ENCODE results near the gene ARHGAP28. TPM values are rescaled to one million over a fixed set of nuclear protein-coding genes. Genes with fewer than 3 reads are reported as not detected.

Gene ARHGAP28
- total RNA-seq, 1 donor from 2014 or later = 161 TPM

- H3K9me3 Mint-ChIP-seq = no peaks in the 10 kb centered on the region
- H3K27me3 Mint-ChIP-seq (ENCODE audit: low read depth) = no peaks in the 10 kb centered on the region
- peaks cover 58% of the 10 kb centered on the region for H3K4me1 Mint-ChIP-seq
- H3K4me3 Mint-ChIP-seq = no peak overlapping the region
- H3K27ac Mint-ChIP-seq = peak overlapping the region; percentile 70
- peaks cover 37% of the 10 kb centered on the region for H3K36me3 Mint-ChIP-seq
- no peak for DNase-seq (ENCODE audit: low spot score in 2 of 2, unreplicated experiment in 2 of 2)
- no peak for TF ChIP-seq CTCF (IDR thresholded peaks at IDR 0.05; ENCODE audit: unreplicated experiment)
Observed at GRCh38 chr18:6877288-6877687, 147.8 kb downstream of the ARHGAP28 start.

GRCh38 chr18:6878556-6879297, 149.2 kb downstream of the ARHGAP28 start:
- Mint-ChIP-seq H3K27me3 (ENCODE audit: low read depth) (no peaks in the 10 kb centered on the region), H3K27ac (peak overlapping the region; percentile 91), H3K4me1 (peaks cover 57% of the 10 kb centered on the region), H3K4me3 (no peak overlapping the region), H3K9me3 (no peaks in the 10 kb centered on the region), H3K36me3 (peaks cover 35% of the 10 kb centered on the region)
- no peak for DNase-seq (ENCODE audit: low spot score in 2 of 2, unreplicated experiment in 2 of 2)
- TF ChIP-seq CTCF (IDR thresholded peaks at IDR 0.05; ENCODE audit: unreplicated experiment) = no peak

GRCh38 chr18:6879508-6880195, 150.1 kb downstream of the ARHGAP28 start:
- Mint-ChIP-seq H3K27me3 (ENCODE audit: low read depth) (no peaks in the 10 kb centered on the region), H3K27ac (peak overlapping the region; percentile 91), H3K4me3 (no peak overlapping the region), H3K36me3 (peaks cover 40% of the 10 kb centered on the region), H3K4me1 (peaks cover 64% of the 10 kb centered on the region), H3K9me3 (no peaks in the 10 kb centered on the region)
- no peak for TF ChIP-seq CTCF (IDR thresholded peaks at IDR 0.05; ENCODE audit: unreplicated experiment)
- no peak for DNase-seq (ENCODE audit: low spot score in 2 of 2, unreplicated experiment in 2 of 2)

- Mint-ChIP-seq H3K27ac (peak overlapping the region; percentile 91), H3K4me3 (no peak overlapping the region), H3K36me3 (peaks cover 42% of the 10 kb centered on the region), H3K4me1 (peaks cover 76% of the 10 kb centered on the region), H3K9me3 (no peaks in the 10 kb centered on the region), H3K27me3 (ENCODE audit: low read depth) (no peaks in the 10 kb centered on the region)
- no peak for DNase-seq (ENCODE audit: low spot score in 2 of 2, unreplicated experiment in 2 of 2)
- TF ChIP-seq CTCF (IDR thresholded peaks at IDR 0.05; ENCODE audit: unreplicated experiment) = no peak
Observed at GRCh38 chr18:6881034-6881820, 151.7 kb downstream of the ARHGAP28 start.

- Mint-ChIP-seq H3K9me3 (no peaks in the 10 kb centered on the region), H3K27me3 (ENCODE audit: low read depth) (no peaks in the 10 kb centered on the region), H3K4me3 (no peak overlapping the region), H3K27ac (peak overlapping the region; percentile 95), H3K4me1 (peaks cover 71% of the 10 kb centered on the region), H3K36me3 (peaks cover 36% of the 10 kb centered on the region)
- no peak for TF ChIP-seq CTCF (IDR thresholded peaks at IDR 0.05; ENCODE audit: unreplicated experiment)
- no peak for DNase-seq (ENCODE audit: low spot score in 2 of 2, unreplicated experiment in 2 of 2)
Observed at GRCh38 chr18:6882401-6882800, 152.9 kb downstream of the ARHGAP28 start.

All from mesothelial cell of epicardium (in vitro differentiated cells).